Upper lobe of right lung (tissue), 1 donor: Measurements from ENCODE around the gene USP34. TPM values are rescaled to one million over a fixed set of nuclear protein-coding genes. Genes with fewer than 3 reads are reported as not detected.

Experiments used
- ATAC-seq: fragments of 200-7000 bp; cut with Tn5 transposase; one replicate; pipeline ENCODE4 v1.9.1; 2020; ENCODE audit warnings: mild to moderate bottlenecking, moderate library complexity
- DNase-seq: peaks from one replicate; pipeline ENCODE4 v3.0.0-alpha.2; 2020
- H3K27ac ChIP-seq: fragments of 200-600 bp; one replicate; pipeline ENCODE4 v1.8.0; 2022
- H3K27me3 ChIP-seq: fragments of 200-600 bp; one replicate; pipeline ENCODE4 v1.8.0; 2022; ENCODE audit warnings: mild to moderate bottlenecking
- H3K36me3 ChIP-seq: fragments of 200-600 bp; one replicate; pipeline ENCODE4 v1.8.0; 2022
- H3K4me1 ChIP-seq: fragments of 200-600 bp; one replicate; pipeline ENCODE4 v1.8.0; 2022
- H3K4me3 ChIP-seq: fragments of 200-600 bp; one replicate; pipeline ENCODE4 v1.8.0; 2022; ENCODE audit warnings: mild to moderate bottlenecking
- H3K9me3 ChIP-seq: fragments of 200-600 bp; one replicate; pipeline ENCODE4 v1.8.0; 2022
- CTCF ChIP-seq: fragments of 200-600 bp; IDR thresholded peaks from one replicate; pipeline ENCODE4 v1.8.0; 2022; ENCODE audit warnings: antibody characterized with exemption
- intact Hi-C: fragments of 100-400 bp; cut with DNase I; formaldehyde crosslinking; loops from one replicate; pipeline ENCODE4 v1.11.0; 2022
- total RNA-seq: library from RNA; stranded (reverse); fragmentation: NEBNext Ultra II Directional; extraction: Animal tissue kit (Norgen Biotek cat#: 25700); gene quantifications from one replicate; pipeline ENCODE4 v1.2.1, GENCODE V29; 2021
- donor health status: DM: no; HTN: yes; CAD: no; lungs with severe emphysema.

The USP34 gene
- total RNA-seq, 1 donor from 2014 or later = 112 TPM

- peaks cover 86% of the 10 kb centered on the region for H3K36me3 ChIP-seq
- no peaks in the 10 kb centered on the region for H3K9me3 ChIP-seq
- no peak overlapping the region for H3K27ac ChIP-seq
- peaks cover 30% of the 10 kb centered on the region for H3K4me1 ChIP-seq
- DNase-seq = no peak
- intact Hi-C loops = no loop called here
- no peak for ATAC-seq
- H3K27me3 ChIP-seq = no peaks in the 10 kb centered on the region
- H3K4me3 ChIP-seq = no peak overlapping the region
- no peak for TF ChIP-seq CTCF
Measured at GRCh38 chr2:61183795-61184194, 287.1 kb downstream of the USP34 start.

- Histone ChIP-seq H3K4me1 (peaks cover 39% of the 10 kb centered on the region), H3K36me3 (peaks cover 68% of the 10 kb centered on the region), H3K4me3 (no peak overlapping the region), H3K27me3 (no peaks in the 10 kb centered on the region), H3K9me3 (no peaks in the 10 kb centered on the region), H3K27ac (no peak overlapping the region)
- DNase-seq = no peak
- intact Hi-C loops = no loop called here
- ATAC-seq = no peak
- no peak for TF ChIP-seq CTCF
Measured at GRCh38 chr2:61182059-61182383, 288.9 kb downstream of the USP34 start.

GRCh38 chr2:61181382-61182058 is 289.4 kb downstream of the USP34 start:
- no peak for ATAC-seq
- no peaks in the 10 kb centered on the region for H3K27me3 ChIP-seq
- TF ChIP-seq CTCF = no peak
- no peak overlapping the region for H3K27ac ChIP-seq
- peaks cover 63% of the 10 kb centered on the region for H3K36me3 ChIP-seq
- intact Hi-C loops = no loop called here
- no peaks in the 10 kb centered on the region for H3K9me3 ChIP-seq
- no peak for DNase-seq
- H3K4me3 ChIP-seq = no peak overlapping the region
- peaks cover 39% of the 10 kb centered on the region for H3K4me1 ChIP-seq

GRCh38 chr2:61180686-61181085 is 290.2 kb downstream of the USP34 start:
- peak overlapping the region; percentile 38 for H3K27ac ChIP-seq
- intact Hi-C loops = no loop called here
- TF ChIP-seq CTCF = no peak
- no peak overlapping the region for H3K4me3 ChIP-seq
- no peak for ATAC-seq
- peaks cover 44% of the 10 kb centered on the region for H3K4me1 ChIP-seq
- peaks cover 55% of the 10 kb centered on the region for H3K36me3 ChIP-seq
- no peak for DNase-seq
- H3K27me3 ChIP-seq = no peaks in the 10 kb centered on the region
- no peaks in the 10 kb centered on the region for H3K9me3 ChIP-seq

GRCh38 chr2:61179701-61180639 is 290.9 kb downstream of the USP34 start:
- no peak for TF ChIP-seq CTCF
- Histone ChIP-seq H3K4me1 (peaks cover 44% of the 10 kb centered on the region), H3K9me3 (no peaks in the 10 kb centered on the region), H3K27me3 (no peaks in the 10 kb centered on the region), H3K36me3 (peaks cover 48% of the 10 kb centered on the region), H3K27ac (peak overlapping the region; percentile 38), H3K4me3 (peak overlapping the region; percentile 2)
- no peak for DNase-seq
- no peak for ATAC-seq
- intact Hi-C loops = no loop called here
